IMR-90 (cell line): Measurements from ENCODE around the gene PLD5. TPM values are rescaled to one million over a fixed set of nuclear protein-coding genes. Genes with fewer than 3 reads are reported as not detected.

ENCODE experiments used
- ATAC-seq: fragments of 200-7000 bp; cut with Tn5 transposase; 2 replicates; pipeline ENCODE4 v1.9.1; 2020; ENCODE audit warnings: low read depth, mild to moderate bottlenecking, moderate library complexity
- BruUV-seq: library from RNA; stranded (reverse); fragments of 400-500 nt; replicated peaks from 2 replicates; lab custom pipeline; 2021; lab: Mats Ljungman, UMichigan
- CTCF ChIA-PET: fragments of 300-600 bp; formaldehyde crosslinking; extraction: SDS; loops from one replicate; lab custom pipeline; 2021; ENCODE audit warnings: antibody characterized with exemption; lab: Yijun Ruan, JAX
- POLR2A ChIA-PET: fragments of 300-600 bp; sonication (Branson Sonifier 250); formaldehyde crosslinking; loops from one replicate; lab custom pipeline; 2022; ENCODE audit warnings: antibody characterized with exemption; ENCODE audit not compliant: unreplicated experiment; lab: Charles Lee
- DNase-seq: peaks from one replicate; pipeline ENCODE4 v3.0.0; 2013
- H2AFZ ChIP-seq: replicated peaks from 2 replicates; pipeline ENCODE3; 2013; ENCODE audit warnings: low read length, mild to moderate bottlenecking; ENCODE audit not compliant: poor library complexity
- H2AK5ac ChIP-seq: 2 replicates; pipeline ENCODE4 v1.6.1; 2013; ENCODE audit warnings: low read depth, low read length, inconsistent platforms
- H2AK9ac ChIP-seq: replicated peaks from 2 replicates; pipeline ENCODE3; 2013; ENCODE audit warnings: mild to moderate bottlenecking, low read depth, low read length, moderate library complexity; ENCODE audit not compliant: poor library complexity
- H2BK120ac ChIP-seq: 2 replicates; pipeline ENCODE4 v1.6.1; 2013; ENCODE audit warnings: low read depth, low read length, inconsistent platforms
- H2BK15ac ChIP-seq: 3 replicates; pipeline ENCODE4 v1.6.1; 2013; ENCODE audit warnings: low read depth, low read length, inconsistent platforms
- H2BK20ac ChIP-seq: 2 replicates; pipeline ENCODE4 v1.6.1; 2013; ENCODE audit warnings: low read depth, mild to moderate bottlenecking, inconsistent platforms, low read length, moderate library complexity
- H2BK5ac ChIP-seq: 2 replicates; pipeline ENCODE4 v1.6.1; 2013; ENCODE audit warnings: mild to moderate bottlenecking, low read depth, low read length, inconsistent platforms; ENCODE audit not compliant: poor library complexity, severe bottlenecking
- H3K14ac ChIP-seq: replicated peaks from 2 replicates; pipeline ENCODE4 v1.6.1; 2013; ENCODE audit warnings: low read depth, low read length, inconsistent platforms
- H3K18ac ChIP-seq: 2 replicates; pipeline ENCODE4 v1.6.1; 2013; ENCODE audit warnings: low read depth, low read length, control low read depth
- H3K23ac ChIP-seq: 2 replicates; pipeline ENCODE4 v1.6.1; 2013; ENCODE audit warnings: low read depth, low read length, inconsistent platforms
- H3K27ac ChIP-seq: 2 replicates; pipeline ENCODE4 v1.5.1; 2013; ENCODE audit warnings: mild to moderate bottlenecking, control low read depth, low read length; ENCODE audit not compliant: insufficient read depth
- H3K27me3 ChIP-seq: 2 replicates; pipeline ENCODE4 v1.6.1; 2013; ENCODE audit warnings: low read length; ENCODE audit not compliant: control insufficient read depth, insufficient read depth
- H3K36me3 ChIP-seq: 2 replicates; pipeline ENCODE4 v1.6.1; 2013; ENCODE audit warnings: low read length, mixed read lengths; ENCODE audit not compliant: control insufficient read depth, insufficient read depth
- H3K4ac ChIP-seq: 2 replicates; pipeline ENCODE4 v1.6.1; 2013; ENCODE audit warnings: low read depth, low read length, inconsistent platforms
- H3K4me1 ChIP-seq: 2 replicates; pipeline ENCODE4 v1.6.1; 2013; ENCODE audit warnings: low read length, mixed read lengths; ENCODE audit not compliant: control insufficient read depth, insufficient read depth
- H3K4me2 ChIP-seq: 2 replicates; pipeline ENCODE4 v1.6.1; 2013; ENCODE audit warnings: low read depth, mild to moderate bottlenecking, control low read depth, low read length, moderate library complexity
- H3K4me3 ChIP-seq: 2 replicates; pipeline ENCODE4 v1.5.1; 2013; ENCODE audit warnings: low read depth, mild to moderate bottlenecking, control low read depth, low read length, moderate library complexity; ENCODE audit not compliant: insufficient read depth
- H3K56ac ChIP-seq: 2 replicates; pipeline ENCODE4 v1.6.1; 2013; ENCODE audit warnings: low read length, inconsistent platforms; ENCODE audit not compliant: insufficient read depth; ENCODE audit errors: extremely low read depth
- H3K79me1 ChIP-seq, 2 experiments: 2 replicates each; pipeline ENCODE4 v1.6.1; 2013; ENCODE audit warnings: low read length in 2 of 2, inconsistent platforms in 1 of 2, low read depth in 1 of 2
- H3K9ac ChIP-seq: 2 replicates; pipeline ENCODE4 v1.6.1; 2013; ENCODE audit warnings: low read depth, low read length, control low read depth
- H3K9me1 ChIP-seq: 2 replicates; pipeline ENCODE4 v1.6.1; 2013; ENCODE audit warnings: low read length, inconsistent platforms; ENCODE audit not compliant: insufficient read depth
- H3K9me3 ChIP-seq: 2 replicates; pipeline ENCODE4 v1.6.1; 2013; ENCODE audit warnings: low read length; ENCODE audit not compliant: control insufficient read depth, insufficient read depth
- H4K20me1 ChIP-seq: 2 replicates; pipeline ENCODE4 v1.6.1; 2013; ENCODE audit warnings: low read length, inconsistent platforms; ENCODE audit not compliant: insufficient read depth
- H4K5ac ChIP-seq: 2 replicates; pipeline ENCODE4 v1.6.1; 2013; ENCODE audit warnings: mild to moderate bottlenecking, low read depth, low read length, control low read depth
- H4K8ac ChIP-seq, 2 experiments: 2 replicates each; pipeline ENCODE4 v1.6.1; 2013; ENCODE audit warnings: low read depth in 2 of 2, low read length in 2 of 2, control low read depth in 1 of 2, inconsistent platforms in 1 of 2
- H4K91ac ChIP-seq: 2 replicates; pipeline ENCODE4 v1.6.1; 2013; ENCODE audit warnings: low read depth, low read length, inconsistent platforms; ENCODE audit not compliant: insufficient read depth
- BHLHE40 ChIP-seq: fragments of 150-350 bp; IDR thresholded peaks from 2 replicates; pipeline ENCODE4 v1.6.1; 2016; ENCODE audit warnings: mild to moderate bottlenecking, low read depth, low read length
- CHD1 ChIP-seq: IDR thresholded peaks from 2 replicates; pipeline ENCODE4 v1.6.1; 2012; ENCODE audit warnings: low read depth, low read length, improper control_type of control experiment
- MAZ ChIP-seq: IDR thresholded peaks from 2 replicates; pipeline ENCODE4 v1.6.1; 2012; ENCODE audit warnings: low read depth, mild to moderate bottlenecking, low read length, improper control_type of control experiment, moderate library complexity, borderline replicate concordance
- RCOR1 ChIP-seq: IDR thresholded peaks from 2 replicates; pipeline ENCODE4 v1.6.1; 2012; ENCODE audit warnings: mild to moderate bottlenecking, low read length, improper control_type of control experiment; ENCODE audit not compliant: insufficient replicate concordance
- WGBS, 2 experiments: methylation state at CpG; one replicate each; pipeline versions ENCODE4 v1.1.5 to v1.1.7; 2013; ENCODE audit warnings: missing lambda C conversion rate in 2 of 2; ENCODE audit not compliant: insufficient read length in 1 of 2; ENCODE audit errors: extremely low coverage in 2 of 2; 5-methylcytosine and 5-hydroxymethylcytosine counted together
- dilution Hi-C: fragments of 300-500 bp; cut with HindIII; formaldehyde crosslinking; loops from one replicate; pipeline ENCODE4 v1.14.3; 2018; ENCODE audit warnings: low sequenced_read_pairs; ENCODE audit not compliant: unreplicated experiment
- in situ Hi-C: fragments of 300-500 bp; cut with MboI; formaldehyde crosslinking; loops from 3 replicates; pipeline ENCODE4 v1.14.3; 2019; ENCODE audit warnings: low sequenced_read_pairs, inconsistent platforms, mixed read lengths
- intact Hi-C: fragments of 100-400 bp; cut with micrococcal nuclease; formaldehyde crosslinking; loops from 2 replicates; pipeline ENCODE4 v1.10.0; 2022
- polyA plus RNA-seq, 3 experiments: library from polyadenylated mRNA; depleted of rRNA; stranded (reverse); fragments of >200 nt; gene quantifications; 2 replicates each; pipeline ENCODE4 v1.2.3, GENCODE V29; 2012; ENCODE audit warnings: low replicate concordance in 1 of 3
- total RNA-seq: library from RNA; depleted of rRNA; stranded (reverse); fragments of >200 nt; gene quantifications from 2 replicates; pipeline ENCODE4 v1.2.3, GENCODE V29; 2012

The PLD5 gene
- total and polyA plus RNA-seq, 2 of the 4 experiments (the other 2 are of a cell fraction) = not detected

GRCh38 chr1:242569867-242570266, 45.4 kb upstream of the PLD5 start (continued):
- no peak for TF ChIP-seq MAZ
- TF ChIP-seq BHLHE40 = no peak
- no peak for TF ChIP-seq RCOR1

GRCh38 chr1:242568666-242569065, 44.2 kb upstream of the PLD5 start:
- 75% methylated on average over 8 of the region's 9 CpGs; no CpG with 5 or more reads in 1 of the 2 experiments for WGBS, 2 experiments

More at GRCh38 chr1:242568666-242569065, 44.2 kb upstream of the PLD5 start:
- H3K9ac ChIP-seq = no peak overlapping the region
- H2BK15ac ChIP-seq = no peak overlapping the region
- H3K56ac ChIP-seq = no peak overlapping the region
- no peak overlapping the region for H2BK5ac ChIP-seq
- ATAC-seq (no peak), DNase-seq (no peak)
- TF ChIP-seq CHD1 = no peak
- no peak overlapping the region for H2BK20ac ChIP-seq
- H2AFZ ChIP-seq = no peak overlapping the region
- ChIA-PET CTCF (no interaction called here), POLR2A (no interaction called here)
- H3K79me1 ChIP-seq = no peaks in the 10 kb centered on the region
- no peak overlapping the region for H4K91ac ChIP-seq
- no peak overlapping the region for H2BK120ac ChIP-seq
- H2AK5ac ChIP-seq = no peak overlapping the region
- in situ Hi-C loops (no loop called here), intact Hi-C loops (no loop called here), dilution Hi-C loops (no loop called here)
- H4K5ac ChIP-seq = no peak overlapping the region
- H4K8ac ChIP-seq = no peak overlapping the region
- no peak overlapping the region for H3K23ac ChIP-seq
- H4K20me1 ChIP-seq = no peaks in the 10 kb centered on the region
- no peak overlapping the region for H3K27ac ChIP-seq
- no peaks in the 10 kb centered on the region for H3K27me3 ChIP-seq
- H3K9me3 ChIP-seq = peaks cover 18% of the 10 kb centered on the region
- no peaks in the 10 kb centered on the region for H3K36me3 ChIP-seq
- H3K4me1 ChIP-seq = no peaks in the 10 kb centered on the region
- H3K18ac ChIP-seq = no peak overlapping the region
- no peak overlapping the region for H3K4me3 ChIP-seq
- H3K4me2 ChIP-seq = no peak overlapping the region
- H3K14ac ChIP-seq = no peak overlapping the region
- no peak overlapping the region for H3K4ac ChIP-seq
- H2AK9ac ChIP-seq = no peak overlapping the region
- H3K9me1 ChIP-seq = no peaks in the 10 kb centered on the region
- BruUV-seq = no TSS peak
